AG04449 (cell line): ENCODE results near the gene DIS3L2.

Experiments used
- CTCF ChIA-PET: fragments of 350-600 bp; formaldehyde crosslinking; extraction: SDS; loops from one replicate; lab custom pipeline; 2021; ENCODE audit warnings: antibody characterized with exemption; lab: Yijun Ruan, JAX
- POLR2A ChIA-PET: fragments of 400-600, 350-600 bp; formaldehyde crosslinking; extraction: SDS; loops from one replicate; lab custom pipeline; 2020; ENCODE audit warnings: antibody characterized with exemption, inconsistent platforms; lab: Yijun Ruan, JAX
- DNase-seq: peaks from one replicate; pipeline ENCODE4 v3.0.0-alpha.2; 2010; ENCODE audit warnings: low read depth, low spot score
- H3K4me3 ChIP-seq: 2 replicates; pipeline ENCODE4 v1.5.1; 2011; ENCODE audit warnings: low read depth, mild to moderate bottlenecking, control low read depth, low read length
- CTCF ChIP-seq: IDR thresholded peaks from one replicate; pipeline ENCODE4 v1.5.1; 2011; ENCODE audit warnings: mild to moderate bottlenecking, moderate library complexity, low read length, control low read depth, inconsistent platforms; ENCODE audit not compliant: insufficient read depth; ENCODE audit errors: missing control alignments

Gene DIS3L2

GRCh38 chr2:232053777-232054176 is 92.3 kb downstream of the DIS3L2 start:
- no peak for DNase-seq
- ChIA-PET POLR2A (no interaction called here), CTCF (no interaction called here)
- no peak for TF ChIP-seq CTCF
- H3K4me3 ChIP-seq: no peak overlapping the region

GRCh38 chr2:232058063-232058877 is 96.8 kb downstream of the DIS3L2 start:
- CTCF ChIA-PET: no interaction called here
- no peak for DNase-seq
- no peak overlapping the region for H3K4me3 ChIP-seq
- POLR2A ChIA-PET: no interaction called here
- TF ChIP-seq CTCF: no peak

GRCh38 chr2:232058931-232059330 is 97.4 kb downstream of the DIS3L2 start:
- DNase-seq: no peak
- no peak overlapping the region for H3K4me3 ChIP-seq
- ChIA-PET POLR2A (no interaction called here), CTCF (no interaction called here)
- TF ChIP-seq CTCF: no peak

- ChIA-PET CTCF (interaction anchor here (0.6 to 1.4 kb wide), 3 partner anchors 11 to 136 kb away, joined by 3 read pairs; no protein-coding TSS in a partner anchor), POLR2A (interaction anchor here (1.2 kb wide), 1 partner anchor 8 kb away, joined by 3 read pairs; no protein-coding TSS in a partner anchor)
- no peak for TF ChIP-seq CTCF
- no peak overlapping the region for H3K4me3 ChIP-seq
- DNase-seq: no peak
Measured at GRCh38 chr2:232061265-232061664, 99.8 kb downstream of the DIS3L2 start.

GRCh38 chr2:232073026-232073425 is 111.5 kb downstream of the DIS3L2 start:
- no peak for TF ChIP-seq CTCF
- ChIA-PET CTCF (no interaction called here), POLR2A (no interaction called here)
- DNase-seq: no peak
- no peak overlapping the region for H3K4me3 ChIP-seq

GRCh38 chr2:232073699-232074098 is 112.2 kb downstream of the DIS3L2 start:
- DNase-seq: no peak
- no peak overlapping the region for H3K4me3 ChIP-seq
- ChIA-PET CTCF (no interaction called here), POLR2A (no interaction called here)
- no peak for TF ChIP-seq CTCF
